Ammon's horn (tissue), 1 donor: ENCODE data around the gene PKD1.

Source experiments
- DNase-seq: peaks from one replicate; pipeline ENCODE4 v3.0.0-alpha.2; 2016; ENCODE audit warnings: low spot score

The PKD1 gene

GRCh38 chr16:2170080-2170479, 34.4 kb upstream of the PKD1 start:
- DNase-seq, result no peak

- DNase-seq, result no peak
Observed at GRCh38 chr16:2167068-2167638, 31.5 kb upstream of the PKD1 start.

- DNase-seq, result no peak
Observed at GRCh38 chr16:2166263-2167067, 30.8 kb upstream of the PKD1 start.

- no peak for DNase-seq
Observed at GRCh38 chr16:2165861-2166260, 30.2 kb upstream of the PKD1 start.

- DNase-seq, result no peak
Observed at GRCh38 chr16:2163211-2163881, 27.6 kb upstream of the PKD1 start.

- DNase-seq, result no peak
Observed at GRCh38 chr16:2162676-2163118, 27.0 kb upstream of the PKD1 start.

- no peak for DNase-seq
Observed at GRCh38 chr16:2161911-2162310, 26.2 kb upstream of the PKD1 start.

GRCh38 chr16:2160915-2161551, 25.3 kb upstream of the PKD1 start:
- DNase-seq, result no peak

- DNase-seq, result peak; percentile 63
Observed at GRCh38 chr16:2159175-2159838, 23.6 kb upstream of the PKD1 start.

- no peak for DNase-seq
Observed at GRCh38 chr16:2158262-2158638, 22.6 kb upstream of the PKD1 start.

- DNase-seq, result no peak
Observed at GRCh38 chr16:2157480-2158261, 22.0 kb upstream of the PKD1 start.

GRCh38 chr16:2156849-2157224, 21.1 kb upstream of the PKD1 start:
- DNase-seq, result no peak

- no peak for DNase-seq
Observed at GRCh38 chr16:2155977-2156848, 20.5 kb upstream of the PKD1 start.

GRCh38 chr16:2155091-2155950, 19.6 kb upstream of the PKD1 start, which contains the start of gene TRAF7:
Gene TRAF7, plus strand, starts transcription at chr16:2155782. Its CDS starts 8,139 bp downstream, at chr16:2163921.
- DNase-seq, result peak; percentile 100

- DNase-seq, result no peak
Observed at GRCh38 chr16:2154533-2155090, 18.9 kb upstream of the PKD1 start.

- no peak for DNase-seq
Observed at GRCh38 chr16:2152695-2153506, 17.2 kb upstream of the PKD1 start.

- DNase-seq, result no peak
Observed at GRCh38 chr16:2151188-2152091, 15.7 kb upstream of the PKD1 start.
